ENCODE data around the gene TMEM167B. TPM values are rescaled to one million over a fixed set of nuclear protein-coding genes. Genes with fewer than 3 reads are reported as not detected.

Gene TMEM167B
- total RNA-seq, 1 donor from 2014 or later = 22.1 TPM

GRCh38 chr1:109133002-109133706 is 42.6 kb downstream of the TMEM167B start:
- no peaks in the 10 kb centered on the region for H3K27me3 ChIP-seq
- no peaks in the 10 kb centered on the region for H3K36me3 Mint-ChIP-seq

GRCh38 chr1:109133815-109134214 is 43.3 kb downstream of the TMEM167B start:
- Mint-ChIP-seq H3K4me1 (peaks cover 13% of the 10 kb centered on the region), H3K27ac (no peak overlapping the region), H3K27me3 (ENCODE audit: insufficient read depth, low read depth) (peaks cover 3% of the 10 kb centered on the region), H3K9me3 (no peaks in the 10 kb centered on the region), H3K4me3 (no peak overlapping the region), H3K36me3 (no peaks in the 10 kb centered on the region)
- Histone ChIP-seq H3F3A (ENCODE audit: low read depth) (no peaks in the 10 kb centered on the region), H3K36me3 (no peaks in the 10 kb centered on the region), H3K4me1 (peaks cover 6% of the 10 kb centered on the region), H2AFZ (replicated peaks) (no peak overlapping the region), H3K9ac (no peak overlapping the region), H3K27me3 (no peaks in the 10 kb centered on the region), H3K9me3 (ENCODE audit: low read depth) (no peaks in the 10 kb centered on the region), H3K79me2 (ENCODE audit: low read depth) (no peaks in the 10 kb centered on the region), H3K4me2 (no peak overlapping the region), H4K20me1 (ENCODE audit: low read depth) (no peaks in the 10 kb centered on the region), H3K4me3 (no peak overlapping the region), H3K27ac (no peak overlapping the region)
- TF ChIP-seq EZH2phosphoT487 (IDR thresholded peaks at IDR 0.05) (no peak), EZH2 (IDR thresholded peaks at IDR 0.05) (no peak), CTCF (IDR thresholded peaks at IDR 0.05) (no peak)
- DNase-seq (ENCODE audit: low spot score) = no peak

More at GRCh38 chr1:109133002-109133706, 42.6 kb downstream of the TMEM167B start:
- Histone ChIP-seq H3K4me1 (peaks cover 6% of the 10 kb centered on the region), H4K20me1 (ENCODE audit: low read depth) (no peaks in the 10 kb centered on the region), H3K27ac (no peak overlapping the region), H3K4me2 (no peak overlapping the region), H3K9ac (no peak overlapping the region), H3K4me3 (no peak overlapping the region), H3K9me3 (ENCODE audit: low read depth) (no peaks in the 10 kb centered on the region), H2AFZ (replicated peaks) (no peak overlapping the region), H3K79me2 (ENCODE audit: low read depth) (no peaks in the 10 kb centered on the region), H3K36me3 (no peaks in the 10 kb centered on the region), H3F3A (ENCODE audit: low read depth) (no peaks in the 10 kb centered on the region)
- no peak overlapping the region for H3K27ac Mint-ChIP-seq
- H3K4me3 Mint-ChIP-seq = no peak overlapping the region
- TF ChIP-seq EZH2 (IDR thresholded peaks at IDR 0.05) = no peak
- TF ChIP-seq CTCF (IDR thresholded peaks at IDR 0.05) = no peak
- no peak for TF ChIP-seq EZH2phosphoT487 (IDR thresholded peaks at IDR 0.05)
- H3K9me3 Mint-ChIP-seq = no peaks in the 10 kb centered on the region
- H3K27me3 Mint-ChIP-seq (ENCODE audit: insufficient read depth, low read depth) = peaks cover 3% of the 10 kb centered on the region
- peaks cover 13% of the 10 kb centered on the region for H3K4me1 Mint-ChIP-seq
- DNase-seq (ENCODE audit: low spot score) = no peak

GRCh38 chr1:109134423-109134822 is 43.9 kb downstream of the TMEM167B start:
- Mint-ChIP-seq H3K4me1 (peaks cover 13% of the 10 kb centered on the region), H3K4me3 (no peak overlapping the region), H3K9me3 (no peaks in the 10 kb centered on the region), H3K27ac (no peak overlapping the region), H3K27me3 (ENCODE audit: insufficient read depth, low read depth) (peaks cover 3% of the 10 kb centered on the region), H3K36me3 (no peaks in the 10 kb centered on the region)
- no peak overlapping the region for H2AFZ ChIP-seq (replicated peaks)
- no peaks in the 10 kb centered on the region for H3K79me2 ChIP-seq (ENCODE audit: low read depth)
- no peak overlapping the region for H3K4me2 ChIP-seq
- no peak overlapping the region for H3K4me3 ChIP-seq
- H3K9ac ChIP-seq = no peak overlapping the region
- H3F3A ChIP-seq (ENCODE audit: low read depth) = no peaks in the 10 kb centered on the region
- no peak for TF ChIP-seq EZH2 (IDR thresholded peaks at IDR 0.05)
- no peak for TF ChIP-seq CTCF (IDR thresholded peaks at IDR 0.05)
- no peak for TF ChIP-seq EZH2phosphoT487 (IDR thresholded peaks at IDR 0.05)
- H3K4me1 ChIP-seq = peaks cover 6% of the 10 kb centered on the region
- no peaks in the 10 kb centered on the region for H3K9me3 ChIP-seq (ENCODE audit: low read depth)
- H3K27me3 ChIP-seq = no peaks in the 10 kb centered on the region
- no peak for DNase-seq (ENCODE audit: low spot score)
- H3K36me3 ChIP-seq = no peaks in the 10 kb centered on the region
- no peaks in the 10 kb centered on the region for H4K20me1 ChIP-seq (ENCODE audit: low read depth)
- no peak overlapping the region for H3K27ac ChIP-seq
